GM18517 (cell line): Measurements from ENCODE around the gene TVP23B.
"Not testable (repeated sequence)": the region's sequence is repeated elsewhere in the genome, so short reads cannot be mapped to it uniquely, and the experiment has no call there.

Experiments
- ATAC-seq: cut with Tn5 transposase; IDR thresholded peaks from one replicate; pipeline ENCODE4 v1.9.1; 2021; ENCODE audit warnings: mild to moderate bottlenecking, moderate library complexity; ENCODE audit not compliant: unreplicated experiment

TVP23B gene

GRCh38 chr17:18786890-18787289 lies 5.9 kb downstream of the TVP23B start:
- not testable (repeated sequence) for ATAC-seq

GRCh38 chr17:18791402-18791801 lies 10.4 kb downstream of the TVP23B start:
- peak; percentile 45 for ATAC-seq

GRCh38 chr17:18794841-18795240 lies 13.9 kb downstream of the TVP23B start:
- not testable (repeated sequence) for ATAC-seq

GRCh38 chr17:18796887-18797286 lies 15.9 kb downstream of the TVP23B start:
- not testable (repeated sequence) for ATAC-seq

- not testable (repeated sequence) for ATAC-seq
These were observed 22.7 kb downstream of the TVP23B start for GRCh38 chr17:18803458-18804245.

- ATAC-seq = not testable (repeated sequence)
These were observed 34.9 kb downstream of the TVP23B start for GRCh38 chr17:18815924-18816323.

GRCh38 chr17:18816489-18817371 lies 35.7 kb downstream of the TVP23B start:
- ATAC-seq = not testable (repeated sequence)

GRCh38 chr17:18821430-18821829 lies 40.4 kb downstream of the TVP23B start:
- not testable (repeated sequence) for ATAC-seq

- ATAC-seq = not testable (repeated sequence)
These were observed 46.6 kb downstream of the TVP23B start for GRCh38 chr17:18827613-18828012.

GRCh38 chr17:18848501-18848900 lies 67.5 kb downstream of the TVP23B start:
- no peak for ATAC-seq

- no peak for ATAC-seq
These were observed 69.7 kb downstream of the TVP23B start for GRCh38 chr17:18850679-18851078.

GRCh38 chr17:18851201-18851600 lies 70.2 kb downstream of the TVP23B start:
- no peak for ATAC-seq

- no peak for ATAC-seq
These were observed 74.0 kb downstream of the TVP23B start for GRCh38 chr17:18854956-18855355.

- ATAC-seq = peak; percentile 67
These were observed 75.0 kb downstream of the TVP23B start for GRCh38 chr17:18855831-18856569.
